Kidney capillary endothelial cell (primary cell): ENCODE results near the gene PHOX2A.
"Not testable (repeated sequence)": the region's sequence is repeated elsewhere in the genome, so short reads cannot be mapped to it uniquely, and the experiment has no call there.

Experiments
- DNase-seq: peaks from one replicate; pipeline ENCODE4 v3.0.0-alpha.2; 2018; ENCODE audit warnings: low spot score

PHOX2A gene

DNA sequence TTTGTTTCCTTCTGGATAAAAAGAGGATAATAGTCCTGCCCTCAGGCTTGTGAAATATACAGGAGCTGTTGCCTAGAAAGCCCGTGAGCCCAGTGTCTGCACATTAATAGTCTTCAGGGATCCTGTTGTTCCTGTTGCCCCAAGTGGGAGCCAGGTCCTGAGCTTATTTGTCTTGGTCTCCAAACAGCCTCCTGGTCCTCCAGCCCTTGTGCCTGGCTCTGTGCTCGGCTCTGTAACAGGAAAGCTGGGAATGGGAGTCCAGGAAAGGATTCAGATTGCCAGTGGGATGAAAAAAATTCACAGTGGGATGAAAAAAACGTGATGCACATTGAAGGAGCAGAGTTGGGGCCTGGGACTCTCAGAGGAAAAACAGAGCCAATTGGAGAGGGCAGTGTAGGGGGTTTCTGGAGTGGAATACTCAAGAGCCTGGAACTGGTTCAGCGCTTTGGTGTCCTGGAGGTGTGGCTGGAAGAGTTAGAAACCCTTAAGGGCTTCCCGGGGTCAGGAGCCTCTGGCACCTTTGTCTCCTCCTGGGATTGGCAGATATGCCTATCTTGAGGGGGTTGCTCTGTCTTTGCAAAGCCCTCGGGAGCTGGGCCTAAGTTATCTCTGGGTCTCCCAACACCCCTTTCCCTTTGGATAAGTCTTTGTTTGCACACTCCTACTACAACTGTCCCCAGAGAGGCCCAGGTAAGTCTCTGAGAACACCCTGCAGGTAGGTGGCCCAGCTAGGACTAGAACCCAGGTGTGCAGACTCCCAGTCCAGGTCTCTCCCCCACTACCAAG, 21.7 kb downstream of the PHOX2A start:
- no peak for DNase-seq

DNA sequence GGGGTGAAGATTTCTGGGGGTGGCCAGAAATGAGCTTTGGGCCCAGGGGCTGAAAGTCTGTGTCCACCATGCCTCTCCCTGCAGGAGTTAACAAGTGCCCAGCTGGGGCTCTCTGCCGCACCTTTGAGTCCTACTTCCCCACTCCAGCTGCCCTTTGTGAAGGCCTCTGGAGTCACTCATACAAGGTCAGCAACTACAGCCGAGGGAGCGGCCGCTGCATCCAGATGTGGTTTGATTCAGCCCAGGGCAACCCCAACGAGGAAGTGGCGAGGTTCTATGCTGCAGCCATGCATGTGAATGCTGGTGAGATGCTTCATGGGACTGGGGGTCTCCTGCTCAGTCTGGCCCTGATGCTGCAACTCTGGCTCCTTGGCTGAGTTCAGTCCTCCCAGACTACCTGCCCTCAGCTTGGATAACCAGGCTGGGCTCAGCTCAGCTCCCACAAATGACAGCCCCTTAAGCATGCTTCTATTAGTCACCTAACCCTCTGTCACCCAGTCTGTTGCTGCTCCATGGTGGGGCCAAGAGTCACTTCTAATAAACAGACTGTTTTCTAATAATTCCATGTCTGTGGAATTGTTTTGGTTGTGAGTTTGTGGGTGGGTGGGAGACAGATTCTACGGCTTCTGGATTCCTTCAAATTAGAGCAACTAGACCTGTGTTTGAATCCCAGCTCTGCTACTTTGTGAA, 22.4 kb downstream of the PHOX2A start:
- DNase-seq: no peak

DNA sequence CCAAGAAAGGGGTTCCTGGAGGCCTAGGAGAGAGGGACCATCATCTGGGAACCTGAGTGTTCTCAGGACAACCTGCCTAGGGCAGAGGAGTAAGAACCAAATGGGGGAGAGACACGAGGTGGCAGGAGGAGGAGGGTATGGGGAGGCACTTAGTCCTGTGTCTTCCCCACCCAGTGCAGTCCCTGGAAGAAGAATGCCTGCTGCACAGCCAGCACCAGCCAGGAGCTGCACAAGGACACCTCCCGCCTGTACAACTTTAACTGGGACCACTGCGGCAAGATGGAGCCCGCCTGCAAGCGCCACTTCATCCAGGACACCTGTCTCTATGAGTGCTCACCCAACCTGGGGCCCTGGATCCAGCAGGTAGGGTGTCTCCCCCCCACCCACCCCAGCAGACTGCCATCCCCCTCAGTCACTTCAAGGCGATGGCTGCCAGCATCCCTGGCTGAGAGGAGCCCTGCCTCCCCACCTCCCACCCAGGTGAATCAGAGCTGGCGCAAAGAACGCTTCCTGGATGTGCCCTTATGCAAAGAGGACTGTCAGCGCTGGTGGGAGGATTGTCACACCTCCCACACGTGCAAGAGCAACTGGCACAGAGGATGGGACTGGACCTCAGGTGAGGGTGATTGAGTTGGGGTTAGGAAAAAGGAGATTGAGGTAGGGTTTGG, 23.1 kb downstream of the PHOX2A start:
- DNase-seq: no peak

DNA sequence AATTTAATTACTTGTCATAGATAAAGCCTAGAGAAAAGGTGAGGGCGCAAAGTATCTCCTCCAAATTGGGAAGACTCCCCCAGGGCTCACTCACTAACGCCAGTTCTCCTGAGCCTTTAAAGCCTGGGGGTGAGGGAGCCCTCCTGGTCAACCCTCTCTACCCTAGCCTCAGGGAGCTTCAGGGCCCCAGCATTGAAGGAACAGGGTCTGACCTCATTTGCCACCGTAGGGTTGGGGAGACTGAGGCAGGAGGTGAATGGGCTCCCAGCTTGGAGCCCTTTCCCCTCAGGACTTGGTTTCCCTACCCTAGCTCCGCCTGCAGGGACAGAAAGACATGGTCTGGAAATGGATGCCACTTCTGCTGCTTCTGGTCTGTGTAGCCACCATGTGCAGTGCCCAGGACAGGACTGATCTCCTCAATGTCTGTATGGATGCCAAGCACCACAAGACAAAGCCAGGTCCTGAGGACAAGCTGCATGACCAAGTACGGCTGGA, 25.7 kb downstream of the PHOX2A start:
- no peak for DNase-seq

DNA sequence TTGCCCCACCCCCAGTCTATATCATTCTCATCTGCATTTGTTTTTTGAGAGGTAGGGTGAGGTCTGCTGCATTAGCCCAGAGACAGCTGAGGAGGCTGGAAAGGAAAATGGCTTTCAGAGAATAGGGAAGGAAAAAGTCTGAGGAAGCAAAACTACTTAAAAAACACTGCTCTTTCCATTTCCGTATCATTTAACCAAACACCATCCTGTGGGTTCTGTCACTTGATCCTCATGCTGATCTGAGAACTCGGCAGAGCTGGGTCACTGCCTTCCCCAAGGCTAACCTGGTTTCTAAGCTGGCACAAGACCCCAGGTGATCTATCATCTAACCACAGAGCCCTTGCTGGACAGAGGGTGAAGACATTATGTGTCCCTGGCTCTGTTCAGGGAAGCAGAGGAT, 26.1 kb downstream of the PHOX2A start:
- no peak for DNase-seq

DNA sequence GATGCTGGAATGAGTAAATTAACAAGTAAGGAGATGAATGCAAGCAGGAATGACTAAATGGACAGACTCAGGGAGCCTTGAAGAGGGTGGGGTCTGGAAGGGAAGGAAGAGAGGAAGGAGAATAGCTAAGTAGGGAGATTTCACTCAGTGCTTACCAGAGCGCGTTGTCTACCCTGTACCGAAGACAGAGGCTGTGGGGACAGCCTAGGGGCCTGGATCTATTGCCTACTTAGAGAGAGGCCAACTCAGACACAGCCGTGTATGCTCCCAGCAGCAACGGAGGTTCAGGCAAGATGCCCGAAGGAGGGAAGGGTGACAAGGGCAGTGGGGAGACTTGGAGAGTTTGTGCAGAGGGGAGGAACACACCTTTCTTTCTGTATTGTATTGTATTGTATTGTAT, 27.3 kb downstream of the PHOX2A start, which contains the start of gene FOLR2:
TSS of gene FOLR2 (plus strand) at position 157 of the 400 bp plus-strand sequence. CDS start 1,791 bp downstream, outside the sequence.
- no peak for DNase-seq

DNA sequence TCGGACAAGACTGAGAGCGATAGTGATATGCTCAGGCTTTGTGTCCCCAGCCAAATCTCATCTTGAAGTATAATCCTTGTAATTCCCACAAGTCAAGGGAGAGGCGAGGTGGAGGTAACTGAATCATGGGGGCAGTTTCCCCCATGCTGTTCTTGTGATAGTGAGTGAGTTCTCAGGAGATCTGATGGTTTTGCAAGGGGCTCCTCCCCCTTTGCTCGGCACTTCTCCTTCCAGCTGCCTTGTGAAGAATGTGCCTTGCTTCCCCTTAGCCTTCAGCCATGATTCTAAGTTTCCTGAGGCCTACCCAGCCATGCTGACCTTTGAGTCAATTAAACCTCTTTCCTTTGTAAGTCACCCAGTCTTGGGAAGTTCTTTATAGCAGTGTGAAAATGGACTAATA, 34.9 kb downstream of the PHOX2A start:
- DNase-seq: no peak

DNA sequence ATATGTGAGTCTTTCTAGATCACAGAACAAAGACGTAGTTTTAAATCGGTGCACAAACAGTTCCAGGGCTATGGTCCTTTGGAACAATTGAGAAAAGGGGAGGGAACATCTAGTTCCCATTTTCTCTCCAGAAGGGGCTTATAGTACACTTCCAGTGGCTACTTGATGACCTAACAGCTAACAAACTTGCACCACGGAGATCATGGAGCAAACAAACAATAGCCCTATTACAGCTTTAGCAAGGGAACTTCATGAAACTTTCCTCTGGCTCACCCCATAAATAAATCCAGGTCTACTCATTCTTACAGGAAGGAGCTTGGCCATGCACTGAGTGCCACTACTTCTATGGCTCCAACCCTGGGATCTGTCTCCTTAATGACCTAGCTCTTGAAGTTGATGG, 35.7 kb downstream of the PHOX2A start:
- no peak for DNase-seq

DNA sequence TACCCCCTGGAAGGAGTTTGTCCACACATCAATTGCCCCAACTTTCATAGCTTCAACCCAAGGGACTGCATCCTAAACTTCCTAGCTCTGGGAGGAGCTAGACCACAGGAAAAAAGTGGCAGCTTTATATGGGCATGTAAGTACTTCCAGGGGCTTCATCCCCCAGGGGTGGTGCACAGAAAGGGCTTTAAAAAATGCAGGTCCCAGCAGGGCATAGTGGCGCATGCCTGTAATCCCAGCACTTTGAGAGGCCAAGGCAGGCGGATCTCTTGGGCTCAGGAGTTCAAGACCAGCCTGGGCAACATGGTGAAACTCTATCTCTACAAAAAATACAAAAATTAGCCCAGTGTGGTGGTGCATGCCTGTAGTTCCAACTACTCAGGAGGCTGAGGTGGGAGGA, 37.2 kb downstream of the PHOX2A start:
- DNase-seq: not testable (repeated sequence)

DNA sequence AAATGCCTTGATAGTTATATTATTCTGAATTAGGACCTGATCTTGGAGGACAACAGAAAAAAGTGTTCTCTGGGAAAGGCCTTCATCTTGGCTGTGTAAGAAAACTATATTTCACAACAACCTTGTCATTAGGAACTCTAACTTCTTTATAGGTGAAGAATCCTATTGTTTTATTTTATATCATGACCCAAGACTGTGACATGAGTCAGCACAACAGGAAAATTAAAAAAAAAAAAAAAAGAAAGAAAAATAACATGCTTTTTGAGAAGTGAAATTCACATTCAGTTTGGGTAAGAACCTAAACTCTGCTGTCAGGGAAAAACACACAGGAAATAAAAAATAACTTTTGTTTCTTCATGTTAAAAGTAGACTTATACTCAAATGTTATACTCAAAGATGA, 39.1 kb downstream of the PHOX2A start:
- DNase-seq: no peak

DNA sequence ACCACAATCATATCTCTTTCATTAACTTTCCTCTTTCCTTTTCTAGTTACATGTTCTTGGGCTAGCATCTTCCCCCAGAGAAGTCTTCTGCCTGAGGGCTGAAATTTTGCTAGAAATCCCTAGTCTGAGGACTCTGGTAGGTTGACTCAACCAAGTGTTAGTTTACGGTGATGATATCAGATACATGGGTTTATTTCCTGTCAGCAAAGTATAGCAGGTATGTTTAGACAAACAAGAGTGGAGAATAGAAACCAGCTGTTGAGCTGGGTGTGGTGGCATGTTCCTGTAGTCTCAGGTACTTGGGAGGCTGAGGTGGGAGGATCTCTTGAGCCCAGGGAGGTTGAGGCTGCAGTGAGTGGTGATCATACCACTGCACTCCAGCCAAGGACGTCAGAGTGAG, 40.8 kb downstream of the PHOX2A start:
- no peak for DNase-seq

DNA sequence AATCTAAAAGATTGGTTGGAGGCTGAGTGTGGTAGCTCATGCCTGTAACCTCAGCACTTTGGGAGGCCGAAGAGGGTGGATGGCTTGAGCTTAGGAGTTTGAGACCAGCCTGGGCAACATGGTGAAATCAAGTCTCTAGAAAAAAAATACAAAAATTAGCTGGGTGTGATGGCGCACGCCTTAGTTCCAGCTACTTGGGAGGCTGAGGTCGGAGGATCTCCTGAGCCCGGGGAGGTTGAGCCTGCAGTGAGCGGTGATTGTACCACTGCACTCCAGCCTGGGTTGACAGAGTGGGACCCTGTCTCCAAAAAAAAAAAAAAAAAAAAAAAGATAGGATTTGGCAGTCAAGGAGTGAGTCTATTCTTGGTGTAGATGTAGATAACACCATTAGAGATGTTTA, 41.4 kb downstream of the PHOX2A start:
- no peak for DNase-seq

DNA sequence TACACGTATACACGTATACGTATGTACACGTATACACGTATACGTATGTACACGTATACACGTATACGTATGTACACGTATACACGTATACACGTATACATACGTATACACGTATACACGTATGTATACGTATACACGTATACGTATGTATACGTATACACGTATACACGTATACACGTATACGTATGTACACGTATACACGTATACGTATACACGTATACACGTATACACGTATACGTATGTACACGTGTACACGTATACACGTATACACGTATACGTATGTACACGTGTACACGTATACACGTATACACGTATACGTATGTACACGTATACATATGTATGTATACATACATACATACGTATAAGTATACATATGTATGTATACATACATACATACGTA, 42.5 kb downstream of the PHOX2A start:
- DNase-seq: not testable (repeated sequence)

DNA sequence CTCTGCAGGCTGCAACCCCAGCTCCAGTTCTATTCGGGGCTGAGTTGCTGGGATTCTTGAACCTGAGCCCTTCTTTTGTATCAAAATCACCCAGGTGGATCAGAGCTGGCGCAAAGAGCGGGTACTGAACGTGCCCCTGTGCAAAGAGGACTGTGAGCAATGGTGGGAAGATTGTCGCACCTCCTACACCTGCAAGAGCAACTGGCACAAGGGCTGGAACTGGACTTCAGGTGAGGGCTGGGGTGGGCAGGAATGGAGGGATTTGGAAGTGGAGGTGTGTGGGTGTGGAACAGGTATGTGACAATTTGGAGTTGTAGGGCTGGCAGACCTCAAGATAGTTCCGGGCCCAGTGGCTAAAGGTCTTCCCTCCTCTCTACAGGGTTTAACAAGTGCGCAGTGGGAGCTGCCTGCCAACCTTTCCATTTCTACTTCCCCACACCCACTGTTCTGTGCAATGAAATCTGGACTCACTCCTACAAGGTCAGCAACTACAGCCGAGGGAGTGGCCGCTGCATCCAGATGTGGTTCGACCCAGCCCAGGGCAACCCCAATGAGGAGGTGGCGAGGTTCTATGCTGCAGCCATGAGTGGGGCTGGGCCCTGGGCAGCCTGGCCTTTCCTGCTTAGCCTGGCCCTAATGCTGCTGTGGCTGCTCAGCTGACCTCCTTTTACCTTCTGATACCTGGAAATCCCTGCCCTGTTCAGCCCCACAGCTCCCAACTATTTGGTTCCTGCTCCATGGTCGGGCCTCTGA, 48.3 kb downstream of the PHOX2A start:
- DNase-seq: no peak

DNA sequence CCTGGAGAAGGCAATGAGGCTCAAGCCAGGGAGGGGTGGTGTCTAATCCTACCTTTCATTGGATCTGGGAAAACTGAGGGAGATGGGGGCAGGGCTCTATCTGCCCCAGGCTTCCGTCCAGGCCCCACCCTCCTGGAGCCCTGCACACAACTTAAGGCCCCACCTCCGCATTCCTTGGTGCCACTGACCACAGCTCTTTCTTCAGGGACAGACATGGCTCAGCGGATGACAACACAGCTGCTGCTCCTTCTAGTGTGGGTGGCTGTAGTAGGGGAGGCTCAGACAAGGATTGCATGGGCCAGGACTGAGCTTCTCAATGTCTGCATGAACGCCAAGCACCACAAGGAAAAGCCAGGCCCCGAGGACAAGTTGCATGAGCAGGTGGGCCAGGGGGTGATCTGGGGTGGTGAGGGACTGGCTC, 52.0 kb downstream of the PHOX2A start, which contains the start of gene FOLR1:
TSS of gene FOLR1 (plus strand) at position 180 of the 421 bp plus-strand sequence. CDS start at position 214, 34 bp downstream.
- no peak for DNase-seq

DNA sequence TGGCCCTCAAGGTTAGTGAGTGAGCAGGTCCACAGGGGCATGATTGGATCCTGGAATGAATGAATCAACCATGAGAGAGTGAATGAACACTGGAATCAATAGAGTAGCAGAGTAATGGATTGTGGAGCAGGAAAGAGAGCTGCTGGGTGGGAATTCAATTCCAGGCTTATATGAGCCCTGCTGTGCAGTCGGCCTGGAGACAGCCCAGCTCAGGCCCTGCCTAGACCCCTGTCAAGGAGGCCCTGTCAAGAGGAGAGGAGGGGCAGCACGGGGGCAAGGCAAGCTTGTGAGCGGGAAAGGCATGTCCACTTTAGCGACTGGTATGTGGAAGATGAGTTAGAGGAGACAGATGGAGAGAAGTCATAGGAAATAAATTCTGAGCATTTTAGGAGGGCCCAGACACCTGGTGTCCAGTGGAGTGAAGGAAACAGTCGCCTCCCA, 53.3 kb downstream of the PHOX2A start:
- no peak for DNase-seq

DNA sequence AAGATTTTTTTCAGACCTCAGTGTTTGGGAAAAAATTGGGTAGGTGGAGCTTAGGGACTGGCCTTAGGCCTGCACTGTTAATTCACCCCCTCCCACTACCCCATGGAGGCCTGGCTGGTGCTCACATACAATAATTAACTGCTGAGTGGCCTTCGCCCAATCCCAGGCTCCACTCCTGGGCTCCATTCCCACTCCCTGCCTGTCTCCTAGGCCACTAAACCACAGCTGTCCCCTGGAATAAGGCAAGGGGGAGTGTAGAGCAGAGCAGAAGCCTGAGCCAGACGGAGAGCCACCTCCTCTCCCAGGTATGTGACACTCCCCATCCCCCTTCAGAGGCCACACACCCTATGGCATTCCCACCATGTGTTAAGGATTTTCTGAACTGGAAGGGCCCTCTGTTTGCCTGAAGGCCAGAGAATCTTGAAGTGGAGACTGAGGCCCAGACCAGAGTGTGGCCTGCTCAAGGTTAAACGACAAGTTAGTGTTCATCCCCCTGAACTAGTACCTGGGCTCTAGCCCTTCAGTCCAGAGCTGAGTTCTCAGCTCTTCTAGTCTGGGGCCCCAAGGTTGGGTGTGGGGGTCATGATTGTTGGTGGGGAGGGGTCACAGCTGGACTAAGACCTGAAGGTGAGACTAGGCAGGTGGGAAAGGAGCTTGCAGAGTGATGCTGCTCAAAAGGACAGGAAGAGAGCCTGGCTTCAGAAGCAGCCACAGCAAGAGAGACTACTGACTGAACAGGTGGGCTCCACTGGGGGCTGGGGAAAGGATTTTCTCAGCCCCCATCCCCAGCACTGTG, 54.3 kb downstream of the PHOX2A start:
- no peak for DNase-seq
